HL-60 (cell line): Measurements from ENCODE around the gene ARAP3.

Source experiments
- DNase-seq, 2 experiments: peaks; one replicate each; pipeline ENCODE4 v3.0.0-alpha.2; 2010 to 2020; ENCODE audit warnings: low read depth in 1 of 2, low spot score in 1 of 2
- H3K27ac ChIP-seq: fragments of 250-450 bp; sonication (Bioruptor Pico); replicated peaks from 2 replicates; pipeline ENCODE4 v1.5.1; 2020; ENCODE audit warnings: mild to moderate bottlenecking, moderate library complexity
- H3K27me3 ChIP-seq: fragments of 250-450 bp; sonication (Bioruptor Pico); 2 replicates; pipeline ENCODE4 v1.5.1; 2021; ENCODE audit warnings: mild to moderate bottlenecking, moderate library complexity; ENCODE audit not compliant: insufficient read depth, poor library complexity, severe bottlenecking
- H3K4me3 ChIP-seq: replicated peaks from 2 replicates; pipeline ENCODE4 v1.5.1; 2011; ENCODE audit warnings: mild to moderate bottlenecking, control low read depth, low read length; ENCODE audit not compliant: insufficient read depth
- GABPA ChIP-seq: IDR thresholded peaks from 2 replicates; pipeline ENCODE4 v1.6.1; 2012; ENCODE audit warnings: low read depth
- POLR2AphosphoS5 ChIP-seq: IDR thresholded peaks from 2 replicates; pipeline ENCODE4 v1.6.1; 2012; ENCODE audit warnings: low read depth
- SPI1 ChIP-seq: IDR thresholded peaks from 2 replicates; pipeline ENCODE4 v1.6.1; 2012; ENCODE audit warnings: low read depth, mild to moderate bottlenecking, borderline replicate concordance
- TF ChIP-seq, protein P1 (sequence below): IDR thresholded peaks from 2 replicates; pipeline ENCODE4 v1.6.1; 2012; ENCODE audit warnings: low read depth; ENCODE audit not compliant: insufficient replicate concordance
- TF ChIP-seq, protein P2 (sequence below): IDR thresholded peaks from one replicate; pipeline ENCODE4 v1.5.1; 2011; ENCODE audit warnings: low read length, control low read depth, inconsistent platforms; ENCODE audit not compliant: insufficient read depth

Gene ARAP3

DNA sequence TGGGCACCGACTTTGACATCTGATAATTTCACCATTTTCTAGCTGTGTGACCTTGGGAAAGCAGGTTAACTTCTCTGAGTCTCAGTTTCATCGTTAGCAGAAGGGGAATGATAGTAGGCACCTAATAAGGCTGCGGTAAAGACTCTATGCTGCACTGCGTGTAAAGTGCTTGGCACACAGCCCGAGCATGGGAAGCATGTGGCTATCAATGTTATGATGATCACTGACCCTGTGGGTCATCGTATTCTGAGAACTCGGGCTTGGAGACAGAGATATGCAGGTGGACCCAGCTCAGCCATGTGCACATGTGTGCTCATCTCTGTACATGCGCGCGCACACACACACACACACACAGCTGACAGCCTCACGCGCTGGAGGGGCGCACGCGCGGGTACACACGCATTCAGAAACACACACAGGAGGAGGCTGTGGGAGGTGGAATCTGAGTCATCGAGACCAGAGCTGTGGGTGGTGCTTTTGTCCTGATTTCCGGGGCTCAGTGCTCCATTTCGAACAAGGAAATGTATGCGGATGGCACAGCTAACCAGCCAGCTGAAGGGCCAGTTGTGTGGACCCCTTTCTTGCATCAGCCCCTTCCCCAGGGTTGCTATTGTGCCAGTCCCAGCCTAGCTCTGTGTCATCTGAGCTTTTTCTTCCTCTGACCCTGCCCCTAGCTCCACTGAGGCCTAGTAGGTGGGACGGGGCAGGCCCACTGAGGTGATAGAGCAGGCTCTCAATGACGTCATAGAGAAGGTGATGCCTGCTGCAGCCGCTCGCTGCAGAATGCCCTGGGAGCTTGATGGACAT, 11.1 kb upstream of the ARAP3 start:
- no peak overlapping the region for H3K27ac ChIP-seq
- peaks cover 4% of the 10 kb centered on the region for H3K27me3 ChIP-seq
- TF ChIP-seq POLR2AphosphoS5 (no peak), SPI1 (no peak), GABPA (no peak)
- TF ChIP-seq, protein P1, sequence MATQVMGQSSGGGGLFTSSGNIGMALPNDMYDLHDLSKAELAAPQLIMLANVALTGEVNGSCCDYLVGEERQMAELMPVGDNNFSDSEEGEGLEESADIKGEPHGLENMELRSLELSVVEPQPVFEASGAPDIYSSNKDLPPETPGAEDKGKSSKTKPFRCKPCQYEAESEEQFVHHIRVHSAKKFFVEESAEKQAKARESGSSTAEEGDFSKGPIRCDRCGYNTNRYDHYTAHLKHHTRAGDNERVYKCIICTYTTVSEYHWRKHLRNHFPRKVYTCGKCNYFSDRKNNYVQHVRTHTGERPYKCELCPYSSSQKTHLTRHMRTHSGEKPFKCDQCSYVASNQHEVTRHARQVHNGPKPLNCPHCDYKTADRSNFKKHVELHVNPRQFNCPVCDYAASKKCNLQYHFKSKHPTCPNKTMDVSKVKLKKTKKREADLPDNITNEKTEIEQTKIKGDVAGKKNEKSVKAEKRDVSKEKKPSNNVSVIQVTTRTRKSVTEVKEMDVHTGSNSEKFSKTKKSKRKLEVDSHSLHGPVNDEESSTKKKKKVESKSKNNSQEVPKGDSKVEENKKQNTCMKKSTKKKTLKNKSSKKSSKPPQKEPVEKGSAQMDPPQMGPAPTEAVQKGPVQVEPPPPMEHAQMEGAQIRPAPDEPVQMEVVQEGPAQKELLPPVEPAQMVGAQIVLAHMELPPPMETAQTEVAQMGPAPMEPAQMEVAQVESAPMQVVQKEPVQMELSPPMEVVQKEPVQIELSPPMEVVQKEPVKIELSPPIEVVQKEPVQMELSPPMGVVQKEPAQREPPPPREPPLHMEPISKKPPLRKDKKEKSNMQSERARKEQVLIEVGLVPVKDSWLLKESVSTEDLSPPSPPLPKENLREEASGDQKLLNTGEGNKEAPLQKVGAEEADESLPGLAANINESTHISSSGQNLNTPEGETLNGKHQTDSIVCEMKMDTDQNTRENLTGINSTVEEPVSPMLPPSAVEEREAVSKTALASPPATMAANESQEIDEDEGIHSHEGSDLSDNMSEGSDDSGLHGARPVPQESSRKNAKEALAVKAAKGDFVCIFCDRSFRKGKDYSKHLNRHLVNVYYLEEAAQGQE = no peak
- TF ChIP-seq, protein P2, sequence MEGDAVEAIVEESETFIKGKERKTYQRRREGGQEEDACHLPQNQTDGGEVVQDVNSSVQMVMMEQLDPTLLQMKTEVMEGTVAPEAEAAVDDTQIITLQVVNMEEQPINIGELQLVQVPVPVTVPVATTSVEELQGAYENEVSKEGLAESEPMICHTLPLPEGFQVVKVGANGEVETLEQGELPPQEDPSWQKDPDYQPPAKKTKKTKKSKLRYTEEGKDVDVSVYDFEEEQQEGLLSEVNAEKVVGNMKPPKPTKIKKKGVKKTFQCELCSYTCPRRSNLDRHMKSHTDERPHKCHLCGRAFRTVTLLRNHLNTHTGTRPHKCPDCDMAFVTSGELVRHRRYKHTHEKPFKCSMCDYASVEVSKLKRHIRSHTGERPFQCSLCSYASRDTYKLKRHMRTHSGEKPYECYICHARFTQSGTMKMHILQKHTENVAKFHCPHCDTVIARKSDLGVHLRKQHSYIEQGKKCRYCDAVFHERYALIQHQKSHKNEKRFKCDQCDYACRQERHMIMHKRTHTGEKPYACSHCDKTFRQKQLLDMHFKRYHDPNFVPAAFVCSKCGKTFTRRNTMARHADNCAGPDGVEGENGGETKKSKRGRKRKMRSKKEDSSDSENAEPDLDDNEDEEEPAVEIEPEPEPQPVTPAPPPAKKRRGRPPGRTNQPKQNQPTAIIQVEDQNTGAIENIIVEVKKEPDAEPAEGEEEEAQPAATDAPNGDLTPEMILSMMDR = no peak
- H3K4me3 ChIP-seq = no peak overlapping the region
- DNase-seq = no peak

DNA sequence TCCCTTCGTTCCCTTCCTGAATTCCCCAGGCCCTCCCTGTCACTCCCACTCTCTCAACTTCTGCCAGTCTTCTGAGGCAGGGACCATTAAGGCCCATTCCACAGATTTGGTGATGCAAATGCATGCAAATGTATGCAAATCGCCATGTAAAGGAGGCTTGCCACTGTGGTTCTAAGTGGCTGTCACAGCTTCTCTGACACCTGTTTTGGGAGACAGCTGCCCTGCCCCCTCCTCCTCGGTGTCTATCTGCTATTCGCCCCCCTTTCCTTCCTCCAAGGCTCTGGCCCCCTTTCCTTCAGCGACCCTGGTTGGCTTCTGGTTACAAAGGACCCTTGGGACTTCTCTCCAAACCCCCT, 10.5 kb upstream of the ARAP3 start:
- H3K27me3 ChIP-seq = peaks cover 4% of the 10 kb centered on the region
- H3K27ac ChIP-seq = no peak overlapping the region
- no peak for DNase-seq

DNA sequence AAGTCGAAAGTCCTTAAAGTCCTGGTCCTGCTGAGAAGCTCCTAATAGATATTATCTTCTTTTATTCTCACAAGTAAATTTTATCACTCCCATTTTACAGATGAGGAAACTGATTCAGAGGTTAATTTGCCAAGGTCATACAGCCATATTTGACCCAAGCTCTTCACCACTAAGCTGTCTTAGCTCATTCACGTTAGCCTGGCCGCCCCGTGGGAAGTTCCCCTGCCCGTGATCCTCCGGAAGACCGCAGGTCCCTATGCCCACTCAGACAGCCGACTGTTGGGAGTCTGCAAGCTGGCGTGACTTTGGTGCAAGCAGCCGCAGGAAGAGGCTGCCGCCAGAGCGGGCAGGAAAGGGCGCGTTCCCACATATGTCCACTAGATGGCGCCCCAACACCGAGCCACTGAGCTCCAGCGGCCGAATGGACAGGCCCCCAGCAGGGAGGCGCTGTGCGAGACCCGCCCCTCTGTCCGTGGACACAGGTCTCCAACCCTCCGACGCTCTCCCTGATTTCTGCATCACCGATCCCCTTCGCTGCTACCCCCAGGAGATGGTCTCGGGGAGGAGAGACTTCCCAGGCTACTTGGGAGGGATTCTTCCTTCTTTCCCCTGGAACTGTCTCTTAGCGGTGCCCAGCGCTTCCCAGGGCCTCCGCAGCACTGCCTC, 10.0 kb upstream of the ARAP3 start:
- TF ChIP-seq, protein P1 = no peak
- TF ChIP-seq, protein P2 = peak; percentile 93
- no peak overlapping the region for H3K27ac ChIP-seq
- peak; percentile 66 to 79 for DNase-seq
- no peaks in the 10 kb centered on the region for H3K27me3 ChIP-seq
- H3K4me3 ChIP-seq = peak overlapping the region; percentile 28

More for the DNA sequence above, 10.5 kb upstream of the ARAP3 start:
- no peak for TF ChIP-seq POLR2AphosphoS5
- TF ChIP-seq SPI1 = no peak
- TF ChIP-seq, protein P1 = no peak
- TF ChIP-seq, protein P2 = no peak
- TF ChIP-seq GABPA = no peak
- H3K4me3 ChIP-seq = peak overlapping the region; percentile 28
